Neural cell (in vitro differentiated cells): Measurements from ENCODE around the gene SLC5A11.

Experiments
- EP300 ChIP-seq: fragments of 450-650 bp; conservative IDR thresholded peaks from 2 replicates; pipeline ENCODE4 v1.6.1; 2014; ENCODE audit warnings: antibody characterized with exemption, mild to moderate bottlenecking, moderate library complexity; ENCODE audit not compliant: poor library complexity, severe bottlenecking
- EZH2 ChIP-seq: fragments of 200-600, 300-800 bp; shearing (Covaris generic), sonication (generic); IDR thresholded peaks from 2 replicates; pipeline ENCODE4 v1.6.1; 2014; ENCODE audit warnings: antibody characterized with exemption, low read length, borderline replicate concordance, mild to moderate bottlenecking; ENCODE audit not compliant: insufficient read depth, poor library complexity, severe bottlenecking
- POLR2AphosphoS5 ChIP-seq: IDR thresholded peaks from 2 replicates; pipeline ENCODE4 v1.6.1; 2012
- RAD21 ChIP-seq: fragments of 450-650 bp; conservative IDR thresholded peaks from 2 replicates; pipeline ENCODE4 v1.6.1; 2014; ENCODE audit warnings: antibody characterized with exemption, mild to moderate bottlenecking, moderate library complexity
- REST ChIP-seq: IDR thresholded peaks from 2 replicates; pipeline ENCODE4 v1.6.1; 2012; ENCODE audit warnings: borderline replicate concordance
- SMC3 ChIP-seq: fragments of 450-650 bp; conservative IDR thresholded peaks from 2 replicates; pipeline ENCODE4 v1.6.1; 2014; ENCODE audit warnings: antibody characterized with exemption, mild to moderate bottlenecking, moderate library complexity; ENCODE audit not compliant: poor library complexity
- TAF1 ChIP-seq: IDR thresholded peaks from 2 replicates; pipeline ENCODE4 v1.6.1; 2012; ENCODE audit warnings: low read depth
- TF ChIP-seq, protein P1 (sequence below): fragments of 450-650 bp; IDR thresholded peaks from 2 replicates; pipeline ENCODE4 v1.5.1; 2014; ENCODE audit warnings: antibody characterized with exemption, mild to moderate bottlenecking, moderate library complexity; ENCODE audit not compliant: poor library complexity, severe bottlenecking

DNA sequence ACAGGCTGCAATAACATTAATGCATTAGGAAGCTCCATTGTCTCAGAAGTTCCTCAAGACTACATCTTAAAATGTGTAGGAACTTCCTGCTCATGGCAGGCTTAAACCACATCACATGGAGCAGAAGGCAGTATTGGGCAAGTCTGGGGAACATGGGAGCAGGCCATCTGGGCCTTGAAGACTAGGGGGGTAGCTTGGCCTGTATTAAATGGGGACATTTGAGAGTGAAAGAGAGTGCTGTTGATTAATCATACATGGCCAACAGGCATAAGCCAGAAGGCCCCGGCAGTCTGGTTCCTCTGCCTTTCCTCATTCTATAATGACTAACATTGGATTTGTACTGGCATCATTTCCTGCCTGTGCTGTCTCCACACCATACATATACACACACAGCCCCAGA, 25.2 kb upstream of the SLC5A11 start:
- no peak for TF ChIP-seq EZH2
- TF ChIP-seq, protein P1, sequence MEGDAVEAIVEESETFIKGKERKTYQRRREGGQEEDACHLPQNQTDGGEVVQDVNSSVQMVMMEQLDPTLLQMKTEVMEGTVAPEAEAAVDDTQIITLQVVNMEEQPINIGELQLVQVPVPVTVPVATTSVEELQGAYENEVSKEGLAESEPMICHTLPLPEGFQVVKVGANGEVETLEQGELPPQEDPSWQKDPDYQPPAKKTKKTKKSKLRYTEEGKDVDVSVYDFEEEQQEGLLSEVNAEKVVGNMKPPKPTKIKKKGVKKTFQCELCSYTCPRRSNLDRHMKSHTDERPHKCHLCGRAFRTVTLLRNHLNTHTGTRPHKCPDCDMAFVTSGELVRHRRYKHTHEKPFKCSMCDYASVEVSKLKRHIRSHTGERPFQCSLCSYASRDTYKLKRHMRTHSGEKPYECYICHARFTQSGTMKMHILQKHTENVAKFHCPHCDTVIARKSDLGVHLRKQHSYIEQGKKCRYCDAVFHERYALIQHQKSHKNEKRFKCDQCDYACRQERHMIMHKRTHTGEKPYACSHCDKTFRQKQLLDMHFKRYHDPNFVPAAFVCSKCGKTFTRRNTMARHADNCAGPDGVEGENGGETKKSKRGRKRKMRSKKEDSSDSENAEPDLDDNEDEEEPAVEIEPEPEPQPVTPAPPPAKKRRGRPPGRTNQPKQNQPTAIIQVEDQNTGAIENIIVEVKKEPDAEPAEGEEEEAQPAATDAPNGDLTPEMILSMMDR, result no peak
- no peak for TF ChIP-seq REST
- no peak for TF ChIP-seq POLR2AphosphoS5
- TF ChIP-seq TAF1, result no peak
- TF ChIP-seq RAD21, result no peak
- no peak for TF ChIP-seq EP300
- TF ChIP-seq SMC3, result no peak
